ENCODE measurements around the gene NABP1.

- TF ChIP-seq MXI1 (IDR thresholded peaks at IDR 0.05; ENCODE audit: low read depth, low read length) (no peak), CTCF (IDR thresholded peaks at IDR 0.05) (no peak), EP300 (IDR thresholded peaks at IDR 0.05; ENCODE audit: borderline replicate concordance in 1 of 2, low read depth in 1 of 2, low read length in 1 of 2) (no peak), USF2 (IDR thresholded peaks at IDR 0.05; ENCODE audit: borderline replicate concordance, low read depth, low read length) (no peak), GABPA (IDR thresholded peaks at IDR 0.05; ENCODE audit: low read depth) (no peak), POLR2AphosphoS5 (IDR thresholded peaks at IDR 0.05; ENCODE audit: low read depth, low read length) (no peak), RAD21 (IDR thresholded peaks at IDR 0.05; ENCODE audit: low read length) (no peak)
Measured at GRCh38 chr2:191638802-191639172, 39.1 kb upstream of the NABP1 start.
